Measurements from ENCODE around the gene LRP1B. TPM values are rescaled to one million over a fixed set of nuclear protein-coding genes. Genes with fewer than 3 reads are reported as not detected.

The LRP1B gene
- total and polyA plus RNA-seq, 2 of the 8 experiments (the other 6 are each of a cell fraction or from before 2014, with no cell fraction given), result 0.03 TPM; not detected in 1

DNA sequence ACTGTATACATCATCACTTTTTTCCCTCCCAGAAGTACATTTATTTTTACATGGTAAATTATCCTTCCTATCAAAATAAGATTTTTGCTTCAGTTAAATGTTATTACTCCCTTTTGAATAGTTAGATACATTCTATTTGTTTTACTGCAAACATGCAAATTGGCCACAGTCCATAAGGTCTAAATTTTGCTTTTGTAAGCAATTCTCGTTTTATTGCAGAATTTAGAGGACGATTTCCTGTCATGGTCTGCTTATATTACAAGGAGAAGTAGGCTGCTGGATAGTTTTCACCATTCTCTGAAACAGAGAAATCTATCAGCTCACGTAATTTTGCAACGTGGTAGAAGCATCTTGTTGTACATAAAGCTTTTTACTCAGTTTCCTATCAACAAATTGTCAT lies 1632.5 kb downstream of the LRP1B start:
- Histone ChIP-seq H4K20me1 (replicated peaks in 1 of 2; ENCODE audit: control insufficient read depth in 1 of 2, insufficient read depth in 2 of 2, low read length in 2 of 2) (no peaks in the 10 kb centered on the region), H2BK120ac (replicated peaks; ENCODE audit: low read depth, low read length) (no peak overlapping the region), H2AFZ (ENCODE audit: low read length) (no peak overlapping the region), H3K18ac (ENCODE audit: extremely low read depth, low read length) (no peak overlapping the region), H4K8ac (ENCODE audit: extremely low read depth, insufficient read depth, low read length) (no peak overlapping the region), H2BK15ac (ENCODE audit: low read length) (no peak overlapping the region), H3K79me2 (ENCODE audit: control insufficient read depth in 1 of 2, insufficient read depth in 2 of 2, low read length in 2 of 2) (no peaks in the 10 kb centered on the region), H3K9me3 (ENCODE audit: insufficient read depth in 2 of 2, low read depth in 1 of 2, low read length in 1 of 2) (no peaks in the 10 kb centered on the region), H3K4me1 (replicated peaks in 1 of 4; ENCODE audit: control insufficient read depth in 3 of 4, insufficient read depth in 4 of 4, low read length in 3 of 4) (no peaks in the 10 kb centered on the region), H3K23me2 (ENCODE audit: low read depth, low read length) (no peaks in the 10 kb centered on the region), H2AK5ac (ENCODE audit: low read depth, low read length) (no peak overlapping the region), H3K9ac (replicated peaks in 1 of 4; ENCODE audit: extremely low read depth in 1 of 4, low read depth in 3 of 4, low read length in 3 of 4) (no peak overlapping the region), H3K4me2 (ENCODE audit: insufficient read depth in 1 of 2, low read depth in 2 of 2, low read length in 2 of 2) (no peak overlapping the region), H3K56ac (replicated peaks; ENCODE audit: insufficient read length, low read depth, low read length) (no peak overlapping the region), H3K23ac (ENCODE audit: insufficient read length) (no peak overlapping the region), H3K4me3 (ENCODE audit: extremely low read depth in 1 of 4, insufficient read depth in 2 of 4, low read depth in 3 of 4, low read length in 4 of 4) (no peak overlapping the region), H3K27me3 (replicated peaks in 1 of 4; ENCODE audit: control insufficient read depth in 3 of 4, extremely low read depth in 1 of 4, insufficient read depth in 3 of 4, low read length in 3 of 4) (no peaks in the 10 kb centered on the region), H4K5ac (ENCODE audit: insufficient read length, low read depth, low read length) (no peak overlapping the region), H3K36me3 (ENCODE audit: control insufficient read depth in 2 of 4, insufficient read depth in 4 of 4, low read length in 3 of 4) (no peaks in the 10 kb centered on the region), H4K91ac (replicated peaks; ENCODE audit: insufficient read length, low read length) (no peak overlapping the region), H3K14ac (ENCODE audit: insufficient read length) (no peak overlapping the region), H2BK20ac (ENCODE audit: low read length) (no peak overlapping the region), H2BK5ac (ENCODE audit: low read depth, low read length) (no peak overlapping the region), H3K4ac (replicated peaks; ENCODE audit: insufficient read length, low read depth, low read length) (no peak overlapping the region), H3K79me1 (ENCODE audit: low read depth, low read length) (no peaks in the 10 kb centered on the region), H2BK12ac (ENCODE audit: low read depth, low read length) (no peak overlapping the region), H3K27ac (ENCODE audit: low read depth, low read length) (no peak overlapping the region)
- CTCF ChIA-PET (ENCODE audit: partially characterized antibody), result no interaction called here
- FAIRE-seq (no peak), DNase-seq (ENCODE audit: low read depth in 1 of 2, low spot score in 2 of 2) (no peak)
- TF ChIP-seq SP1 (IDR thresholded peaks at IDR 0.05; ENCODE audit: low read depth, low read length) (no peak), EGR1 (IDR thresholded peaks at IDR 0.05; ENCODE audit: borderline replicate concordance, low read depth, low read length) (no peak), SIRT6 (IDR thresholded peaks at IDR 0.05; ENCODE audit: low read length) (no peak)
- POLR2A ChIA-PET (ENCODE audit: partially characterized antibody), result no interaction called here
- 88% methylated on average over 4 of the region's 4 CpGs; no CpG with 5 or more reads in 1 of the 2 experiments for WGBS, 2 experiments (ENCODE audit: extremely low coverage in 1 of 2, insufficient coverage in 1 of 2, insufficient read length in 1 of 2, insufficient replicate concordance in 2 of 2, low coverage in 1 of 2, low lambda C conversion rate in 2 of 2, missing lambda C conversion rate in 1 of 2)

Data from H1 (cell line).